ENCODE results near the gene HS3ST2. TPM values are rescaled to one million over a fixed set of nuclear protein-coding genes. Genes with fewer than 3 reads are reported as not detected.
A peak's percentile ranks its signal among the peaks of the same experiment; 100 is the strongest.
"Not testable (repeated sequence)": the region's sequence is repeated elsewhere in the genome, so short reads cannot be mapped to it uniquely, and the experiment has no call there.

The HS3ST2 gene
- total RNA-seq, 1 donor from 2014 or later = 0.38 TPM

DNA sequence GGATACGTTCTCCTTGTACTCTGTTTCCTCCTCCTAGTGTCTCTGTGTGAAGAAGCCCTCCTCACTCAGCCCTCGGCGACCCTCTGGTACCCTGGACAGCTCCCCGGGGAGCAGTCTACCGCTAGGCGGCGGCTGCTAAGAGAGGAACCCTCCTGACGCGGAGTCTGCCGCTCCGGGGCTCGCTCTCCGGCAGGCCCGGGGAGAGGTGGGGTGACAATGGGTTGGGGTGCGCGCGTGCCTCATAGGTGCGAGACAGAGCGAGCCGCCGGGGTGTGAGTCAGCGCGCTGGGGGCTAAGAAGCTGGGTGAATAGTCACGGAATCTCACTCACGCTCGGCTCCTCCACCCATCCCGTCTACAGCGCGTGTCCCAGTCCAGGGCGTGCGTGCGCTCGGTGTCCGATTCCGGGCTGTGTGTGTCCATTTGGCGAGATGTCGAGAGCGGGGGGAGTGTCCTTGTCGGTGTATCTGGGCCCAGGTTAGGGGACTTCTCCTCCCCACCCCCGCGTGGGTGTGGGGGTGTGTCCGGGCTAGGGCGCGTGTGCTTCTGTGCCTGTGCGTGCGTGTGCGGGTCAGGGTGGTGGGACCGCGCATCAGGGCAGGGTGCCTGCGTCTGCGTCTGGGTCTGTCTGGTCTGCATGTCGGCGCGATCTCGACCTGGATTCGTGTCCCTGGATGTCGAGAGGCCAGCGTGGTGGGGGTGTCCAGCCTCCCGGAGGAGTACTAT lies 577 bp upstream of the HS3ST2 start:
- H3K27me3 ChIP-seq (ENCODE audit: low read depth) = peaks cover 83% of the 10 kb centered on the region
- peak overlapping the region; percentile 61 for H3K4me3 ChIP-seq
- intact Hi-C loops (cut with micrococcal nuclease) = no loop called here
- peaks cover 18% of the 10 kb centered on the region for H3K4me1 ChIP-seq
- no peak overlapping the region for H3K27ac ChIP-seq (replicated peaks)
- peak; percentile 42 for DNase-seq
- TF ChIP-seq, protein P1, sequence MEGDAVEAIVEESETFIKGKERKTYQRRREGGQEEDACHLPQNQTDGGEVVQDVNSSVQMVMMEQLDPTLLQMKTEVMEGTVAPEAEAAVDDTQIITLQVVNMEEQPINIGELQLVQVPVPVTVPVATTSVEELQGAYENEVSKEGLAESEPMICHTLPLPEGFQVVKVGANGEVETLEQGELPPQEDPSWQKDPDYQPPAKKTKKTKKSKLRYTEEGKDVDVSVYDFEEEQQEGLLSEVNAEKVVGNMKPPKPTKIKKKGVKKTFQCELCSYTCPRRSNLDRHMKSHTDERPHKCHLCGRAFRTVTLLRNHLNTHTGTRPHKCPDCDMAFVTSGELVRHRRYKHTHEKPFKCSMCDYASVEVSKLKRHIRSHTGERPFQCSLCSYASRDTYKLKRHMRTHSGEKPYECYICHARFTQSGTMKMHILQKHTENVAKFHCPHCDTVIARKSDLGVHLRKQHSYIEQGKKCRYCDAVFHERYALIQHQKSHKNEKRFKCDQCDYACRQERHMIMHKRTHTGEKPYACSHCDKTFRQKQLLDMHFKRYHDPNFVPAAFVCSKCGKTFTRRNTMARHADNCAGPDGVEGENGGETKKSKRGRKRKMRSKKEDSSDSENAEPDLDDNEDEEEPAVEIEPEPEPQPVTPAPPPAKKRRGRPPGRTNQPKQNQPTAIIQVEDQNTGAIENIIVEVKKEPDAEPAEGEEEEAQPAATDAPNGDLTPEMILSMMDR (IDR thresholded peaks at IDR 0.05; ENCODE audit: borderline replicate concordance) = peak; percentile 67
- H3K9me3 ChIP-seq (replicated peaks) = no peaks in the 10 kb centered on the region
- no peaks in the 10 kb centered on the region for H3K36me3 ChIP-seq

DNA sequence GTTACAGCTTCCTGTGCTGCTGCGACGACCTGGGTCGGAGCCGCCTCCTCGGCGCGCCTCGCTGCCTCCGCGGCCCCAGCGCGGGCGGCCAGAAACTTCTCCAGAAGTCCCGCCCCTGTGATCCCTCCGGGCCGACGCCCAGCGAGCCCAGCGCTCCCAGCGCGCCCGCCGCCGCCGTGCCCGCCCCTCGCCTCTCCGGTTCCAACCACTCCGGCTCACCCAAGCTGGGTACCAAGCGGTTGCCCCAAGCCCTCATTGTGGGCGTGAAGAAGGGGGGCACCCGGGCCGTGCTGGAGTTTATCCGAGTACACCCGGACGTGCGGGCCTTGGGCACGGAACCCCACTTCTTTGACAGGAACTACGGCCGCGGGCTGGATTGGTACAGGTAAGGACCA lies 746 bp downstream of the HS3ST2 start:
- peak overlapping the region; percentile 61 for H3K4me3 ChIP-seq
- TF ChIP-seq, protein P1 (IDR thresholded peaks at IDR 0.05; ENCODE audit: borderline replicate concordance) = no peak
- no peak for DNase-seq
- intact Hi-C loops (cut with micrococcal nuclease) = no loop called here
- no peaks in the 10 kb centered on the region for H3K36me3 ChIP-seq
- no peaks in the 10 kb centered on the region for H3K9me3 ChIP-seq (replicated peaks)
- peaks cover 74% of the 10 kb centered on the region for H3K27me3 ChIP-seq (ENCODE audit: low read depth)
- peaks cover 18% of the 10 kb centered on the region for H3K4me1 ChIP-seq
- no peak overlapping the region for H3K27ac ChIP-seq (replicated peaks)

DNA sequence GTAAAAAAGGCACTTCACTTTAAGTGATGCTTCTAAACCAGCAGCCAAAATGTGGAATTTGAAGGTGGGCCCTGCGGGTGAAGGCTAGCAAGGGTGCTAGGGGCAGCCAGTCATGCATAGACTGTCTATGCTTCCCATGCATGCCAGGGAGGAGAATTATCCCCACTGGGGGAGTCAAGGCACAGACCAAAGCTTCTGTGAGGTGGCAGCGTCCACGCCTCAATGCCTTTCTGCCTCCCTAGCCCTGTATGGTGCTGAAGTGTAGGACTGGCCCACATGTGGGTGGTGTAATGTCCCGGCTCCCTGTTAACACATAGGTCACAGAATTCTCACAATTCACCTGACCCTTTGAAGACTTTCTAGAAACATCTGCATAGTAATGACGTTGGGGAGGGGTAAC lies 1.9 kb downstream of the HS3ST2 start:
- intact Hi-C loops (cut with micrococcal nuclease) = no loop called here

DNA sequence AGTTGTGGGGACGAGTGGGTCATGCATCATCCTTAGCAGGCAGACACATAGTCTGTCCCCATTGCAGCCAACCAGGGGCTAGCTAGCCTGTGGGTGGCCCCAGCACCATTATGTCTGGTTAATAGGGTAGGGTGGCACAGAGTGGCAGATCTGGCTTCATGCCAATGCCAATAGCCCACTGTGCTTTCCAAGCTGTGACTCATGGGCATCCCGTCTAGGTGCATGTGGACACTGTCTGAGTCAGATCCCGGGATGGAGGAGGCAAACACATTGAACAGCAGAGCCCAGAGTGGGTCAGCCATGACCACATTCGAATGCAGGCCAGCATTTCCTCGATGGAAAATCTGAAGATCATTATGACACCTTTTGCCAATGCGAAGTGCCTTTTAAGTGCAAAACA lies 2.5 kb downstream of the HS3ST2 start:
- H3K9me3 ChIP-seq (replicated peaks) = no peaks in the 10 kb centered on the region
- intact Hi-C loops (cut with micrococcal nuclease) = no loop called here
- H3K27me3 ChIP-seq (ENCODE audit: low read depth) = peaks cover 73% of the 10 kb centered on the region
- H3K36me3 ChIP-seq = no peaks in the 10 kb centered on the region
- no peak overlapping the region for H3K4me3 ChIP-seq
- DNase-seq = no peak
- peaks cover 18% of the 10 kb centered on the region for H3K4me1 ChIP-seq
- H3K27ac ChIP-seq (replicated peaks) = no peak overlapping the region
- TF ChIP-seq, protein P1 (IDR thresholded peaks at IDR 0.05; ENCODE audit: borderline replicate concordance) = no peak

More for the DNA sequence above, 1.9 kb downstream of the HS3ST2 start:
- peaks cover 18% of the 10 kb centered on the region for H3K4me1 ChIP-seq
- no peak overlapping the region for H3K27ac ChIP-seq (replicated peaks)
- H3K36me3 ChIP-seq = no peaks in the 10 kb centered on the region
- no peak for DNase-seq
- peak overlapping the region; percentile 61 for H3K4me3 ChIP-seq
- peaks cover 73% of the 10 kb centered on the region for H3K27me3 ChIP-seq (ENCODE audit: low read depth)
- no peaks in the 10 kb centered on the region for H3K9me3 ChIP-seq (replicated peaks)
- TF ChIP-seq, protein P1 (IDR thresholded peaks at IDR 0.05; ENCODE audit: borderline replicate concordance) = no peak

DNA sequence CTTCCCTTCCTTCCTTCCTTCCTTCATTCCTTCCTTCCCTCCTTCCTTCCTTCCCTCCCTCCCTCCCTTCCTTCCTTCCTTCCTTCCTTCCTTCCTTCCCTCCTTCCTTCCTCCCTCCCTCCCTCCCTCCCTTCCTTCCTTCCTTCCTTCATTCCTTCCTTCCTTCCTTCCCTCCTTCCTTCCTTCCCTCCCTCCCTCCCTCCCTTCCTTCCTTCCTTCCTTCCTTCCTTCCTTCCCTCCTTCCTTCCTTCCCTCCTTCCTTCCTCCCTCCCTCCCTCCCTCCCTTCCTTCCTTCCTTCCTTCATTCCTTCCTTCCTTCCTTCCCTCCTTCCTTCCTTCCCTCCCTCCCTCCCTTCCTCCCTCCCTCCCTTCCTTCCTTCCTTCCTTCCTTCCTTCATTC lies 4.8 kb downstream of the HS3ST2 start:
- H3K4me3 ChIP-seq; intact Hi-C loops (cut with micrococcal nuclease); H3K9me3 ChIP-seq (replicated peaks); H3K27ac ChIP-seq (replicated peaks); H3K36me3 ChIP-seq; DNase-seq: not testable (repeated sequence)
- Histone ChIP-seq H3K4me1 (peaks cover 12% of the 10 kb centered on the region), H3K27me3 (ENCODE audit: low read depth) (peaks cover 69% of the 10 kb centered on the region)

DNA sequence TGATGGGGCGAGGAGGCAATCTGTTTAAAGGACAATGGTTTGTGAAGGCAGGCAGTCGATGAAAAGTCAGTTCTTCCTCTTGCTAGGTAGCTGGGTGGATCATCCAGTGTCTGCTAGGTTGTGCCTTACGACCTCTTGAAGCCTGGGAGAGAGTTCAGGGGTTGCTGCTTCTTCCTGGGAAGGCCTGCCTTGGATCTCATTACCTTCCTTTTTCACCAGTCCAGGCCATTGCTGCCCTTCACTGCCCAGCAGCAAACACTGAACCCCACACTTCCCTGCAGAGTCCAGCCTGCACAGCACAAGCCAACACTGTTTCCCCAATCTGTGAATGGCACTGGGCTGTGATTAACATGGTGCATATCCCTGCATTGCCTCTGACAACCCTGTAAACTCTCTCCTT lies 24.7 kb downstream of the HS3ST2 start:
- no peak for DNase-seq
- no peak overlapping the region for H3K4me3 ChIP-seq
- H3K36me3 ChIP-seq = no peaks in the 10 kb centered on the region
- intact Hi-C loops (cut with micrococcal nuclease) = no loop called here
- H3K4me1 ChIP-seq = no peaks in the 10 kb centered on the region
- H3K27ac ChIP-seq (replicated peaks) = no peak overlapping the region
- H3K9me3 ChIP-seq (replicated peaks) = no peaks in the 10 kb centered on the region
- TF ChIP-seq, protein P1 (IDR thresholded peaks at IDR 0.05; ENCODE audit: borderline replicate concordance) = no peak
- peaks cover 83% of the 10 kb centered on the region for H3K27me3 ChIP-seq (ENCODE audit: low read depth)

DNA sequence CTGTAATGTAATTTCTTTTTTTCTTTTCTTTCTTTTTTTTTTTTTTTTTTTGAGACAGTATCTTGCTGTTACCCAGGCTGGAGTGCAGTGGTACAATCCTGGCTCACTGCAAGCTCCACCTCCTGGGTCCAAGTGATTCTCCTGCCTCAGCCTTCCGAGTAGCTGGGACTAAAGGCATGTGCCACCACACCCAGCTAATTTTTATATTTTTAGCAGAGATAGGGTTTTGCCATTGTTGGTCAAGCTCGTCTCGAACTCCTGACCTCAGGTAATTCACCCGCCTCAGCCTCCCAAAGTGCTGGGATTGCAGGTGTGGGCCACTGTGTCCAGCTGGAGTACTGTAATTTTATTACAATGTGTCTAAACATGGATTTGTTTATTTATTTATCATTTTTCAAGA lies 28.1 kb downstream of the HS3ST2 start:
- intact Hi-C loops (cut with micrococcal nuclease); DNase-seq; H3K27ac ChIP-seq (replicated peaks); H3K9me3 ChIP-seq (replicated peaks); H3K4me3 ChIP-seq; H3K4me1 ChIP-seq; H3K36me3 ChIP-seq: not testable (repeated sequence)
- peaks cover 91% of the 10 kb centered on the region for H3K27me3 ChIP-seq (ENCODE audit: low read depth)
